ENCODE data around the gene EDNRB. TPM values are rescaled to one million over a fixed set of nuclear protein-coding genes. Genes with fewer than 3 reads are reported as not detected.

The EDNRB gene
- total and polyA plus RNA-seq, 2 of the 8 experiments (the other 6 are each of a cell fraction or from before 2014, with no cell fraction given): 15.8 to 73.2 TPM

GRCh38 chr13:77878190-77878589, 40.4 kb downstream of the EDNRB start (continued):
- no peak for TF ChIP-seq ATF2 (IDR thresholded peaks at IDR 0.05; ENCODE audit: low read length)

All from H1 (cell line).